ENCODE measurements around the gene AUP1. TPM values are rescaled to one million over a fixed set of nuclear protein-coding genes. Genes with fewer than 3 reads are reported as not detected.

Gene AUP1
- total RNA-seq, 4 donors from 2014 or later, result 93.7 to 168 (median 112) TPM

GRCh38 chr2:74525717-74526648 is 3.5 kb downstream of the AUP1 start, which contains the start of gene DQX1:
Gene DQX1 (minus strand): TSS chr2:74526231. CDS start chr2:74525729, 502 bp downstream.
- H3K4me1 ChIP-seq, result peaks cover 10 to 16% of the 10 kb centered on the region in 2 donors
- no peaks in the 10 kb centered on the region for H3K9me3 ChIP-seq
- peaks cover 15 to 23% of the 10 kb centered on the region in 2 donors for H3K36me3 ChIP-seq
- no peak within 1 kb of the TSS for H3K27ac ChIP-seq
- DNase-seq, result no peak
- TF ChIP-seq POLR2A (IDR thresholded peaks at IDR 0.05) (no peak), CTCF (IDR thresholded peaks at IDR 0.05) (no peak)
- intact Hi-C loops (cut with DNase I), result loop anchor here (10.0 kb wide), 1 partner anchor 59 kb away; no protein-coding TSS in a partner anchor
- no peaks in the 10 kb centered on the region for H3K27me3 ChIP-seq
- no peak within 1 kb of the TSS for H3K4me3 ChIP-seq (replicated peaks in 1 of 3)
- WGBS, 2 donors, result 94 to 96% methylated on average over 11 of the region's 11 CpGs

- Histone ChIP-seq H3K27ac (no peak overlapping the region), H3K36me3 (peaks cover 15 to 23% of the 10 kb centered on the region in 2 donors), H3K4me3 (replicated peaks in 1 of 3) (no peak overlapping the region), H3K9me3 (no peaks in the 10 kb centered on the region), H3K4me1 (peaks cover 10 to 11% of the 10 kb centered on the region in 2 donors), H3K27me3 (no peaks in the 10 kb centered on the region)
- no peak for TF ChIP-seq POLR2A (IDR thresholded peaks at IDR 0.05)
- no peak for TF ChIP-seq CTCF (IDR thresholded peaks at IDR 0.05)
- intact Hi-C loops (cut with DNase I), result loop anchor here (10.0 kb wide), 1 partner anchor 60 kb away; no protein-coding TSS in a partner anchor
- 95 to 96% methylated on average over 10 of the region's 10 CpGs for WGBS, 2 donors
- no peak for DNase-seq
Observed at GRCh38 chr2:74524955-74525716, 4.4 kb downstream of the AUP1 start.

- Histone ChIP-seq H3K9me3 (no peaks in the 10 kb centered on the region), H3K27ac (no peak overlapping the region), H3K4me3 (replicated peaks in 1 of 3) (no peak overlapping the region), H3K4me1 (peaks cover 10% of the 10 kb centered on the region in 2 donors), H3K36me3 (peaks cover 15 to 23% of the 10 kb centered on the region in 2 donors), H3K27me3 (no peaks in the 10 kb centered on the region)
- no peak for DNase-seq
- 78 to 95% methylated on average over 4 to 9 of the region's 9 CpGs for WGBS, 2 donors
- intact Hi-C loops (cut with DNase I), result loop anchor here (10.0 kb wide), 1 partner anchor 61 kb away; no protein-coding TSS in a partner anchor
- TF ChIP-seq CTCF (IDR thresholded peaks at IDR 0.05), result no peak
- no peak for TF ChIP-seq POLR2A (IDR thresholded peaks at IDR 0.05)
Observed at GRCh38 chr2:74524005-74524404, 5.5 kb downstream of the AUP1 start.

GRCh38 chr2:74522516-74522915 is 7.0 kb downstream of the AUP1 start:
- no peak for TF ChIP-seq POLR2A (IDR thresholded peaks at IDR 0.05)
- TF ChIP-seq CTCF (IDR thresholded peaks at IDR 0.05), result no peak
- peaks cover 13 to 19% of the 10 kb centered on the region in 2 donors for H3K36me3 ChIP-seq
- no peaks in the 10 kb centered on the region for H3K9me3 ChIP-seq
- no peak overlapping the region for H3K27ac ChIP-seq
- peaks cover under 1% of the 10 kb centered on the region for H3K27me3 ChIP-seq
- no peaks in the 10 kb centered on the region for H3K4me1 ChIP-seq
- DNase-seq, result no peak
- WGBS, 2 donors, result 61 to 83% methylated on average over 3 of the region's 3 CpGs
- intact Hi-C loops (cut with DNase I), result loop anchor here (10.0 kb wide), 1 partner anchor 62 kb away; no protein-coding TSS in a partner anchor
- no peak overlapping the region for H3K4me3 ChIP-seq (replicated peaks in 1 of 3)

Data from thyroid gland (tissue), 4 donors.